ENCODE data around the gene NCKAP5.
"Not testable (repeated sequence)": the region's sequence is repeated elsewhere in the genome, so short reads cannot be mapped to it uniquely, and the experiment has no call there.

The NCKAP5 gene

DNA sequence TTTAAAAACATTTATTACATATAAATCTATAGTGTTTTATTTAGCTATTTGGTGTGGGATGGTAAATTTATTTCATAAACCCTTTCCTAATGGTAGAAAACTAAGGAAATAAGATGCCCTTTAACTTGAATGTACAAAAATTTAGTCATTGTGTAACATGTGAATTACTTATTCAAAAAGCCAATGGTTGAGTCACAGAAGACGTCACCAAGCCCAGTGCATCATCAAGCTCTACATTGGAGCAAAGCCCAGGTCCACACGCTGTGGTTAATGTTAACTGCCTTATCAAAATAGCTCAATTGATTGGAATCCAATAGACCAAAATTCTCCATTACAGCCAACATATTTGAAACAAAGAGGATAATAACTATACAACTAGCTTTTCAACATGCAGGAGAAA is 752.7 kb downstream of the NCKAP5 start:
- FAIRE-seq: no peak

DNA sequence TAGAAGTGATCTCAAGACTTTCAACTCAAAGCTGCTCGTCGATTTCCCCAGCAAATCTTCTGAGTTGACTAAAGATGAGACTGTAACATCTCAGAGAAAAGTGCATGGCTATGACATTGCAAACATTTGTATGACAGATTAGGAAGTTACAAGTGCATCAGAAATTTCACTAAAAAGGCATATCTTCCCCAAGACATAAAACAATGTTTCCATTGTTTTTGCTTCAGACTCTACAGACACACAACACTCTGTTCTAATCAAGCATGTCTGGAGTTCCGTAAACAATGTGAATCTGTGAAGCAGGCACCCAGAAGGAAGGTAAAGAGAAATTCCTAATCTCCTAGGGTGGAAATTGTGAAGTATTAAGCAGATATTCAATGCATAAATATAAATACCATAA is 753.6 kb downstream of the NCKAP5 start:
- FAIRE-seq (no peak), DNase-seq (ENCODE audit: extremely low spot score, insufficient read length, low read depth) (no peak)

More for the DNA sequence above, 752.7 kb downstream of the NCKAP5 start:
- DNase-seq (ENCODE audit: extremely low spot score, insufficient read length, low read depth): no peak

DNA sequence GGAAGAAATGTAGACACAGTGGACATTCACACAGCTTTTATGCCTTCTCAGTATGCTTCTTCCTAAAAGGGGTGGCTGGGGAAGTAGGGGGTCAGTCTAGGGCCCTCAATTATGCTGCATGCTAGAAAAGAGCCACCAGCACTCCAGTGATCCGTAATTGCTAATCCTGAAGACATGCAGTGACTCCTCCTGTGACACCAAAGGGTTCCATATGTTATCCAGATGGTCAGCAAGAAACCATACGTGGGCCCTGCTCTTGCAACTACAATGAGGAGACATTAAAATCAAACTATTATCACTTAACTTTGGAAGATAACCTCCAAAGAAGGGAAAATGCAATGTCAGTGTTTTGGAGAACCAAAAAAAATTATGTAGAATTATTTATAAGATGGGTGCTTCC is 754.8 kb downstream of the NCKAP5 start:
- no peak for FAIRE-seq
- DNase-seq (ENCODE audit: extremely low spot score, insufficient read length, low read depth): no peak

DNA sequence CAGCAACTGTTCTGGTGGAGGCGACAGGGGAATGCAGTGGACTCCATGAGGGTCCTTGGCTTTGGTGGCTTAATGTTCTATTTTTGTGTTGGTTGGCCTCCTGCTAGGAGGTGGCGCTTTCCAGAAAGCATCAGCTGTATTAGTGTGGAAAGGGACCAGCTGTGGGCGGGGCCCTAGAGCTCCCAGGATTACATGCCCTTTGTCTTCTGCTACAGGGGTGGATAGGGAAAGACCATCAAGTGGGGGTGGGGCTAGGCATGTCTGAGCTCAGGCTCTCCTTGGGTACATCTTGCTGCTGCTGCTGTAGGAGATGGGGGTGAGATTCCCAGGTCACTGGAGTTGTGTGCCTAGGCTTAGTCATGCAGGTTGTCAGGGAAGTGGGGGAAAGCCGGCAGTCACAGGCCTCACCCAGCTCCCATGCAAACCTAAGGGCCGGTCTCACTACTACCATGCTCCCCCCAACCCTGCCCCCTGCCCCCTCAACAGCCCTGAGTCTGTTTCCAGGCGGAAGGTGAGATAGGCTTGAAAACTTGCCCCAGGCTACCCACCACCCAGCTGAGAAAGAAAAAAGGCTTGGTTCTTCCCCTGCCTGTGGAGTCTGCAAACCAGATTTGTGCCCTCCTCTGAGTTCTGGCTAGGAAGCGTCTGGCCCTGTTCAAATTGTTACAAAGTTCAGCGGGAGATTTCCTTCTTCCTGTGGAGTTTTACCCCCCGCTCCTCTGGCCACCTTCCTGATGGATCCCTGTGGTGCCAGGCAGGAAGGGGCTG is 756.9 kb downstream of the NCKAP5 start:
- DNase-seq (ENCODE audit: extremely low spot score, insufficient read length, low read depth): no peak
- FAIRE-seq: no peak

DNA sequence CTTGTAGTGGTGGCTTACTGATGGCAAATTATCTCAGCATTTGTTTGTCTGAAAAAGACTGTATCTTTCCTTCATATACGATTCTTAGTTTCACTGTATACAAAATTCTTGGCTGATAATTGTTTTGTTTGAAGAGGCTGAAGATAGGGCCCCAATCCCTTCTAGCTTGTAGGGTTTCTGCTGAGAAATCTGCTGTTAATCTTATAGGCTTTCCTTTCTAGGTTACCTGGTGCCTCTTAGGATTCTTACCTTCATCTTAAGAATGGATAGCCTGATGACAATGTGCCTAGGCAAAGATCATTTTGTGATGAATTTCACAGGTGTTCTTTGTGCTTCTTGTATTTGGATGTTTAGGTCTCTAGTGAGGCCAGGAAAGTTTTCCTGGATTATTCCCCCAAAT is 758.3 kb downstream of the NCKAP5 start:
- FAIRE-seq; DNase-seq (ENCODE audit: extremely low spot score, insufficient read length, low read depth): not testable (repeated sequence)

DNA sequence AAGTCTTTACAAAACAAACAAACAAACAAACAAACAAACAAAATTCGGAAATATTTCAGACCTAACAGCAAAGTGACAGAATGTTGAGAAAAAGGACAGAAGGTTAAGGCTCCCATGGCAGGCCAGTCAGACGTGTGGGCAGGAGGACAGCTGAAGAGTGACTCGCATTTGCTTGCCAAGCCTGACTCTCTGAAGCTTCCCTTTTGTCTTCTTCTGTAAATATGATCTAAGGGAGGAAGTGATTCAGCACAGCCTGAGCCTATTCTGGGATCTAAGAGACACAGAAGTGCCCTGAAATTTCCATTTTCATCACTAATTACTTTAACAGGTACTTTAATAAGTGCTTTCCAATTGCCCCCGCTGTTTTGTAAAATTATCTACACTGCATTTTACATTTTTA is 764.2 kb downstream of the NCKAP5 start:
- FAIRE-seq: no peak

DNA sequence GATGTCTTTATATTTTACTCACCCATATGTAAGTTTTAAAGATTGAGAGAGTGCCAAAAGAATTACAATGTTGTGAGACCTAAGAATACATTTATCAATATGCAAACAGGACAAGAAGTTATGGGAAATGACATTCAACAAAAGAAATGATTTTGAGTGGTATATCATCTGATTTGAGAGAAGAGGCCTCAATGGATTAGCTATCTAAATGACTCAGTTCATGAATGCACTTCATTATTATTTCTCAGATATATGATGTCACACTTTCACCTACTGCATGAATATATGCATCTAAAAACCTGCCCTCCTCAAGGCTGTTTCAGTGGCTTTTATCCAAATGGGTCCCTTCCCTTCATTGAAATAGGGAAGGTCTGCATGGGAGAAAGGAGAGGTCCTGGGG is 769.9 kb downstream of the NCKAP5 start:
- FAIRE-seq (no peak), DNase-seq (ENCODE audit: extremely low spot score, insufficient read length, low read depth) (no peak)

More for the DNA sequence above, 764.2 kb downstream of the NCKAP5 start:
- no peak for DNase-seq (ENCODE audit: extremely low spot score, insufficient read length, low read depth)

DNA sequence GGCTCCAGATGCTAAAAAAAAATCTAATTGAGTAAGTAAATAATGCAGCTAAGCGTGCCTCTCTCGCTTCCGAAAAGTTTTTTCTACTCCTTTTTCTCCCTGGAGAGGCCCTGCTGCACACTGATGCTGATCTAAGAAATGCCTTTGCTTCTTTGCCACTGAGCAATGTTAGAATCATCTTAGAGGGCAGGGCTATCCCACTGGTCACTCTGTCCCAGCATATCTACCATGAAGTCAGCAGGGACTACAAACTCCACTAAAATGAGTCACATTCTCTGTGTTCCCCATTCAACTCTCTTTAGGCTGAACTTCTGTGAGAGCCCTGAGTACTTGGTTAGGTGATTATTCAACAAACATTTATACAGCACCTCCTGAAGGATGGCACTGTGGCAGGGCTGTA is 770.7 kb downstream of the NCKAP5 start:
- no peak for DNase-seq (ENCODE audit: extremely low spot score, insufficient read length, low read depth)
- no peak for FAIRE-seq

DNA sequence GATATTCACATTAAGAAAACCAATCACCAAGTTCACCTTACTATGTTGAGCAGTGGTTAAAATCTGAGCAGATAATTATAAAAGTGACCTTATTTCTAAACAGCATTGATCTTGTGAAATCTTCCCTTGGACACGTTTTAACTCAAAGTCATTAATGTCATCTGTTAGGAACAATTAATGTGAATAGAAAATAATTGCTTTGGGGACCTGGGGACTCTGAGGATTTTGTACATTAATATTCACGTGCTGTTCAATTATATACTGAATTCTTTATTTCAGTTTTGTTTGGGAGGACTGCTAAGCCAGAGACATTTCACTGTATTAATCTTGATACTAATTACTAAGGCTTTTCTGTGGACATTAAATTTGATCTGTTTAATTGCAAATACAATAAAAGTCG is 771.2 kb downstream of the NCKAP5 start:
- no peak for FAIRE-seq
- DNase-seq (ENCODE audit: extremely low spot score, insufficient read length, low read depth): no peak

DNA sequence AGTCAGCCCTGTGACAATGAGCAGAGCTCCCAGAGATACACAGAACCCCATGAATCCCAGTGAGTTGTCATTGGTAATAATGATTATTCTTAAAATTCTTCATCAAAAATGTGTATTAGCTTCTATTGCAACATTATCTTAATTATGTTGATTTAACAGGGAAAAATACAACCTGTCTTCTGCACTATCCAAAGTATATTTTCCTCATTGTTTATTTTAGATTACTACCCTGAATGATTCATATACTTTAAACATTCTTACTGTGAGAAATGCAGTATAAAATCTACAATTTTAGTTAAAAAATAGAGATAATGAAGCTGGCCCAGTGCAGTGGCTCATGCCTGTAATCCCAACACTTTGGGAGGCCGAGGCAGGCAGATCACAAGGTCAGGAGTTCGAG is 773.0 kb downstream of the NCKAP5 start:
- DNase-seq (ENCODE audit: extremely low spot score, insufficient read length, low read depth) (no peak), FAIRE-seq (no peak)

DNA sequence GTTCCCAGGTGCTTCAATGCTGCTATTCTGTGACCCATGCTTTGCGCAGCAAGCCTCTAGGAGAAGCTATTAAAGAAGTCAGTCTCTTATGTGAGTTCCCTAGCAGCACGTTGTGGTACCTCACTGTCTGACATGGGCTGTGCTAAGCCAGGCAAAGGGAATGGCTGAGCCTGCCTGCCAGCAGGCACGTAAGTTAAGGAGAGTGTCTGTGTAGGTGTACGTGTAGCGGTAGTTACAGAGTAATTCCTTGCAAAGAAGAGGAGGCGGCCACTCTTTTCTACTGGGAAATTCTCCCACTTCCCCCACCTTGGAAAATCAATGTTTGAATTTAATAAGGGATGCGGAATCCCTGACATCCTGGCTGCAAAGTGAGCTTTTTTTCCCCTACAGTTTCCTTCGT is 774.7 kb downstream of the NCKAP5 start:
- DNase-seq (ENCODE audit: extremely low spot score, insufficient read length, low read depth) (no peak), FAIRE-seq (no peak)

DNA sequence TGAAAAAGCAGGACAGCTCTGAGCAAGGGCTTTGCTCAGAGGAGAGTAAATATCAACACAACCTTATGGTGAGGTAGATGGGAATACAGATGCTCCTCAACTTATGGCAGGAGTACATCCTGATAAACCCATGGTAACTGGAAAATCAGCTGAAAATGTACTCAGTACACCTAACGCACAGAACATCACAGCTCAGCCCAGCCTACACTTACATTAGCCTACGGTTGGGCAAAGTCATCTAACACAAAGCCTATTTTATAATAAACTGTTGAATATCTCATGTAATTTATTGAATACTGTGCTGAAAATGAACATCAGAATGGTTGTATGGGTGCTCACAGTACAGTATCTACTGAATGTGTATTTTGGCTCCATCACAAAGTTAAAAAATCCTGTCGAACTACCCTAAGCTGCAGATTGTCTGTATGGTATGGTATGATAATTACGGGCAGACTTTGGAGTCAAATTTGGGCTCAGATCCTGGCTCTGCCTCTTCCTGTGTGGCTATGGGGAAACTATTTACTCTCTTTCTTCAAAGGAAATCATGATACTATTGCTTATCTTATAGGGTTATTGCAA is 778.0 kb downstream of the NCKAP5 start:
- no peak for DNase-seq (ENCODE audit: extremely low spot score, insufficient read length, low read depth)
- no peak for FAIRE-seq

DNA sequence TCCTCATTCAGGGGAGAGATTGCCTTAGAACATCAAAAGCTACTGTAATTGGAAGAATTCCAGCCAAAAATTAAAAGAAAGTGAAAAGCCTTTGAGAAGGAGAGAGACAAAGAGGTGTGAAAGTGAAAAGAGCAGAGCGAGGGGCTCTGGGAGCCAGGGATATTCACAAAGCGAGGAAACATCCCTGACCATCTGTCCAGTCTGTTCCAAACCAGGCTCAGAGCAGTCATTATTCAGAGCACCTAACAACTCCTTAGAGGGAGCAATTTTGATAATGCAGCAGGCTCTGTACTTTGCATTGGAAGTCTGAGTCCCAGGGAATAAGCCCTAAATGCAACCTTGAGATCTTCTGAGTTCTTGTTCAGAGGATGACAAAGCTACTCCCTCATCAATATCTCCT is 779.2 kb downstream of the NCKAP5 start:
- FAIRE-seq: no peak
- DNase-seq (ENCODE audit: extremely low spot score, insufficient read length, low read depth): no peak

DNA sequence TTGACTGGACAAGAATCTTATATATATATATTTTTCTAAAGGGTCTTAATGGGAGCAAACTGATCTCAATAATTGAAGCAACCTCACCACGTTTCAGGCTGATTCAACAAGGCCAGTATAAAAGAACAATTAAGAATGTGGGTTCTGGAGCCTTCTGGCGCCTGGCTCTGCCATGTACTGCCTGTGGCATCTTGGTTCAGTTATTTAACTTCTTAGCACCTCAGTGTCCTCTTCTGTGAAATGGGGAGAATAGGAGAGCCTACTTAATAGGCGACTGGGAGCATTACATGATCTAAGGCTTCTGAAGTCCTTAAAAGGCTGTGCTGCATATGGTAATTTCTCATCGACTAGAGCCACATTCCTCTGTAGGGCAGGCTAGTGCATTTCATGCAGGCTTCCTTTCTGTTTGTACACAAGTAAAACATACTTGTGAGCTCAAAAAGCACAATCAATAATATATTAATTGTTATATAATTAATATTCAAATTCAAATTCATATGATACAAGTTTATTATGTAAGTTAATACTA is 779.9 kb downstream of the NCKAP5 start:
- no peak for DNase-seq (ENCODE audit: extremely low spot score, insufficient read length, low read depth)
- FAIRE-seq: no peak

DNA sequence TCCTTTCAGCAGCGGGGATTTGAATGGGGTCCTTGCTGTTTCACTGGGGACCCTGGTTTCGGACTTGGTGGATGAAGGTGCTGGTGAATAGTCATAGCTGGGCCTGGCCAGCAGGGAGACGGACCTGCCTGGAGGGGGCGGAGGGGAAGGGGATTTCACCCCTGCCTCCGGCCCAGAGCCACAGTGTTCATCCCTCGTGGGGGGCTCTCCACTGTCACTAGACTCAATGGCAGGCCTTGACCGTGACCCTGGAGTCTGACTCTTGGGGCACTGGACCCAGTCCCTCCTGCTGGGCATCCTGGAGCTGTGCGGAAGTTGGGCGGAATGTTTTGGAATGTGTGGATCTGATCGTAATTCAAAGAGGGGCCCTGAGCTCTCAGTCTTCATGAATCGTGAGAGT is 784.4 kb downstream of the NCKAP5 start:
- FAIRE-seq (no peak), DNase-seq (ENCODE audit: extremely low spot score, insufficient read length, low read depth) (no peak)

DNA sequence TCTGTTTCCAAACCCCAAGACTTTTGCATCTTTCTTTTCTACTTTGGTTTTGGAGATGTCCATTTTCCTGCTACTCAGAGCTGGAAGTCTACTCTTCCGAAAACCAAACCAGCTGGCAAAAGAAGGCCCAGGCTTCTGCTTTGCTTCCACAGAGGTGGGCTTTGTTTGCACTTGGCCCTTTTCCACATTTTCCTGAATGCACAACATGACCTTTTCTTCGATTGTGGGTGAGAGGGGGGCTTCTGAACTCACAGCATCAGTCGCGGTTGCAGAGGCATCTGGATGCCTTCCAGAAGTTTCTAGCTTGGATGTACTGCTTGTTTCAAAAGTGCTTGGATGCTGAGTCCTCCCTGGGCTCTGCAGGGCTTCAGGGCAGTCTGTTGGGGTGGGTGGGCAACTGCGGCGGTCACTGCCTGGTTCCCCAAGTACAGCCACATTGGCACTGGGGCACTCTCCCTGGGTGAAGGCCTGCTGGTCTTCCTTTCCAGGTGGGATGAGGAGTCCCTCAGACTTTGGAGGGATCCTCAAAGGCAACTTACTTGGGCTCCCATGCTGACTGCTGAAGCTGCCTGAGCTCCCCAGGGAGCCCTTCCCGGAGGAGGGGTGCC is 786.0 kb downstream of the NCKAP5 start:
- no peak for FAIRE-seq
- no peak for DNase-seq (ENCODE audit: extremely low spot score, insufficient read length, low read depth)

DNA sequence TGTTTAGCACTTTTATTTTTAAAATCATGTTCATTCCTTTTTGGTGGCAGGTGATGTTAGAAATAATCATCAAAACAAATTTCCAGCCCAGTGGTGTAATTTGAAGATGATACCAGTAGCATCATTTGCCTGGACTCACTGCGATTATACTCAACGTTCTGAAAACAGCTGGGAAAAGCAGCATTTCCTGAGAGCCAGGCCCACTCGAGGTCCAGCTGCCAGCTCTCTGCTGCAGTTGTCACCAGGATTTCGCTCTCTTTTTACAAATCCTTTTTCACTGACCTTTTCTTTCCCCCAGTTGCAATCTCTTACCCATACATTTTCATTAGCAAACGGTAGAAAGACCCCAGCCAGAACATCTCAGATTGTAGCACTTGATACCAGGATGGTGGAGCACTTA is 787.6 kb downstream of the NCKAP5 start:
- DNase-seq (ENCODE audit: extremely low spot score, insufficient read length, low read depth) (no peak), FAIRE-seq (no peak)

DNA sequence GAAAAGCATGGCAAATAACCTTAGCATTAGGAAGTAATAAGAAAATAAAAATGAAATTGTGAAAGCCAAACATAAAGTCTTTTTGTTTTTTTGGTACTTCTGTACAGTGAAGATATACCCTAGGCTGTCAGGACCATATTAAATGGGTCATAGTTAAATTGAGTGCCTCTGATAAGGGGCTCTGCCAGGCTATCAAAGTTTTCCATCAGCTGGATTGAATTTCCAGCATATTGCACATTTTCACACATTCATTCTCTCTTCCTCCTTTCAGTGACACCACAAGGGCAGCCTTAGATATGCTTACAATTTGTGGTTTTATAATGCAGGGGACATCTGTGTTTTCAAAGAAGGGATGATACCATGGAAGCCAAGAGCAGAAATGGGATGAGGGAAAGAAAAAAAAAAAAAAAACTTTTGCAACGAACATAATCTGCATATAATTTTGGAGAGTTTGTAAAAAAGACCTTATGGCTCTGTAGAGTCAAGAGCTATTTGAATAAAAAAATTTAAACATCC is 789.0 kb downstream of the NCKAP5 start:
- FAIRE-seq: no peak
- no peak for DNase-seq (ENCODE audit: extremely low spot score, insufficient read length, low read depth)

DNA sequence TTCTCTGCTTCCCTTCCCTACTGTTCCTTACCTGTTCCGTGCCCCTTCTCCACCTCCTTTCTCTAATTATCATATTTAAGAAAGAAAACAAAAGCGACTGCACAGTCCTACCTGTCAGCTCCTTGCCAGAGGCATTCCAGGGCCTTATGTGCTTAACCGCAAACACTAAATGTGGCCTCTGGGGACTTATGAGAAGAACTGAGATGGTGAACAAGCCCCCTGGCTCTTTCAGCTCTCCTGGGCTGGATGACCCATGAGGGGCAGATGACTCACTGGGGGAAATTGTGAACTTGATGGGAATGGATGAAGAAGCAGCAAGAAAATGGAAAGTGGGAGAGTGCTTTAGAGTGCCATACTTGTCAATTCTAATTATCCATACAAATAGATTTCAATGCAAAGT is 792.0 kb downstream of the NCKAP5 start:
- FAIRE-seq (no peak), DNase-seq (ENCODE audit: extremely low spot score, insufficient read length, low read depth) (no peak)

DNA sequence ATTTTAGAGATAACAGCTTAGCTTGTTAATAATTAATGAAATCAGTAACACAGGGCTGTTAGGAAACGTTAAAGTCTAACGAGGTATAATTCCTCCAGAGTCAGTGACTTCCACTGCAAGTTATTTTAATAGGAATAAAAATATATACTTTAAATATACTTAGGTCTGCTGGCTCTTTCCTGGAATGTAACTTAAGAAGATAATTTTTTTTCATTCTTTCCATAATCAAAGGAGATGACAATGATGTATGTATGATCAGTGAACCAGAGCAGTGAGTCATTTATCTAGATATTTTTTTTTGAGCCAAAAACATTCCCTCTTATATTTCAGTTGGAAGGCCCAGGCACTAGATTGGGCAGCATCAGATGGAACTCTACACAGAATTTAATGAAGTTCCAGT is 794.1 kb downstream of the NCKAP5 start:
- DNase-seq (ENCODE audit: extremely low spot score, insufficient read length, low read depth) (no peak), FAIRE-seq (no peak)

DNA sequence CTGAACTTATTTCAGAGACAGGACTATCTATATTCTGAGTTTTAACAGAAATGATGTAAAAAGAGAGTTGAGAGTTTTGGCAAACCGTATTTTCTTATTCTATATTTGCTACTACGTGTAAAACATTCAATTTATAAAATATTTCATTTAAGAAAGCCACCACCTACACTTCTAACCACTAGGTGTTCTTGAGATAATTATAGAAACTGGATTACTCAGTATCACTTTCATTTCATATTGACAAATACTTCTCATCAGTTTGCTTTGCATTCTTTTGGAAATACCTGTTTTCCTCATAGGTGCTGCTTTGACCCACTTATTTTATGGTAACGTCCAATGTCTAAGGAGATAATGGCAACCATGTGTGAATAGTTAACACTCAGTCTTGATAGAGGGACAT is 794.9 kb downstream of the NCKAP5 start:
- DNase-seq (ENCODE audit: extremely low spot score, insufficient read length, low read depth) (no peak), FAIRE-seq (no peak)
